Measurements from ENCODE around the gene MLEC. TPM values are rescaled to one million over a fixed set of nuclear protein-coding genes. Genes with fewer than 3 reads are reported as not detected.

Gene MLEC
- total RNA-seq, 1 experiment from 2014 or later = 107 TPM

- no TSS peak for BruUV-seq (replicated peaks)
- no peak for TF ChIP-seq CTCF (IDR thresholded peaks at IDR 0.05; ENCODE audit: unreplicated experiment)
- intact Hi-C loops (cut with micrococcal nuclease) = no loop called here
- Mint-ChIP-seq H3K4me1 (ENCODE audit: insufficient read depth, unreplicated experiment) (no peaks in the 10 kb centered on the region), H3K9me3 (ENCODE audit: unreplicated experiment) (no peaks in the 10 kb centered on the region), H3K4me3 (ENCODE audit: unreplicated experiment) (no peak overlapping the region), H3K27me3 (ENCODE audit: insufficient read depth, unreplicated experiment) (no peaks in the 10 kb centered on the region), H3K27ac (ENCODE audit: low read depth, unreplicated experiment) (no peak overlapping the region), H3K36me3 (ENCODE audit: insufficient read depth, unreplicated experiment) (no peaks in the 10 kb centered on the region)
- ChIA-PET POLR2A (no interaction called here), CTCF (no interaction called here)
- no peak for DNase-seq (ENCODE audit: unreplicated experiment)
Measured at GRCh38 chr12:120662879-120663278, 24.1 kb upstream of the MLEC start.

DNA sequence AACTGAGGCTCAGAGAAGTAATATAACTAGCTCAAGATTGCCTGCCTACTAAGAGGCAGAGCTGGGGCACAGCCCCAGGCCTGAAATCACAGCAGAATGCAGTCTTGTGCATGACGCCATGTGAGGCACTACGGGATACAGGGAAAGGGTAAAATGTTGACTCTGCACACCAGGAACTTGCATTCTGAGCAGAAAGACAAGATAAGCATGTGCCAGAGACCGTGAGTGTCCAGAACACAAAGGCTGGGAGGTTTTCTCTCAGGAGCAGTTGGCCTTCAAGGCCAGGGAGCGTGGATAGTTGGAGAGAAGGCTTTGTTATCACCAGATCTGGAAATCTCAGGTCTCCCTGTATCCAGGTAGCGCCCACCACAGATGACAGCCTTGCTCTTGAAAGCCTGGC, 23.2 kb upstream of the MLEC start:
- Mint-ChIP-seq H3K9me3 (ENCODE audit: unreplicated experiment) (no peaks in the 10 kb centered on the region), H3K36me3 (ENCODE audit: insufficient read depth, unreplicated experiment) (no peaks in the 10 kb centered on the region), H3K27me3 (ENCODE audit: insufficient read depth, unreplicated experiment) (no peaks in the 10 kb centered on the region), H3K4me1 (ENCODE audit: insufficient read depth, unreplicated experiment) (no peaks in the 10 kb centered on the region), H3K4me3 (ENCODE audit: unreplicated experiment) (no peak overlapping the region), H3K27ac (ENCODE audit: low read depth, unreplicated experiment) (no peak overlapping the region)
- intact Hi-C loops (cut with micrococcal nuclease) = no loop called here
- TF ChIP-seq CTCF (IDR thresholded peaks at IDR 0.05; ENCODE audit: unreplicated experiment) = no peak
- POLR2A ChIA-PET = interaction anchor here (0.6 kb wide), 1 partner anchor 11 kb away, joined by 3 read pairs; no protein-coding TSS in a partner anchor
- BruUV-seq (replicated peaks) = no TSS peak
- no peak for DNase-seq (ENCODE audit: unreplicated experiment)
- CTCF ChIA-PET = interaction anchor here (0.8 to 1.4 kb wide), 2 partner anchors 15 to 17 kb away, joined by 3 to 4 read pairs; no protein-coding TSS in a partner anchor

DNA sequence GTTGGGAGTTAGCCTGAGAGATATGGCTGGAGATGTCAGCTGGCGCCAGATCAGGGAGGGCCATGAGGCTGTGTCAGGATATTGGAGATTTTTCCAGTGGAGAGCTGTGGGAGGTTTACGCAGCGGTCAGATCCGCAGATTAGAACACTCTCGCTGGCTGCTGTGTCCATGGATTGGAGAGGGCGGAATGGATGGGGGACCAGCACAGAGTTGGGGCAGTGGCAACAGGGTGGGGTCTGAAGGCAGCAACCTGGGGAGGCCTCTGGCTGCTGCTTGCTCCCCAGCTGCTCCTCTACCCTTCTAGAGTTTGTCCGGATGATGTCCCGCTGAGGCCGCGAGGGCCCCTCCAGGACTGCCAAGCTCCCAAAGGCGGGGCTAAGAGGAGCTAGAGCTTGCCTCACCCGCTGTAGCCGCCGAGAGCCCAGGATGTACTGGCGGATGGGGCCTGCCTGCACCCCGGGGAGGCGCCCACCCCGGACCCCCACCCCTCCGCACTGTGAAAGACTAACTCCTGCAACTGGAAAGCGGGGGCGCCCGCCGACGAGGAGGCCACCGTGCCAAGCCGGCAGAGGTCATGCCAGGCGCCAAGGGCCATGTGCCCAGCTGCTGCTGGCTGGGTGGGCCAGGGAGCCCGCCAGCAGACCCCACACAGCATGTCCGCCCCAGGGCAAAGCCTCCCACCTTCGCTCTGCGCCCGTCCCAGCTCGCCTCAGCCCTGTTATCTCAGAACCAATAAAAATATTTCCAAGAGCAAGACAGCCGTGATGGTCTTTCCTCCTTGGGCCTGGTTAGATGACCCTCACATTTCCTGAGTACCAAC, 20.2 kb upstream of the MLEC start:
- Mint-ChIP-seq H3K27ac (ENCODE audit: low read depth, unreplicated experiment) (no peak overlapping the region), H3K9me3 (ENCODE audit: unreplicated experiment) (no peaks in the 10 kb centered on the region), H3K4me3 (ENCODE audit: unreplicated experiment) (no peak overlapping the region), H3K27me3 (ENCODE audit: insufficient read depth, unreplicated experiment) (no peaks in the 10 kb centered on the region), H3K36me3 (ENCODE audit: insufficient read depth, unreplicated experiment) (no peaks in the 10 kb centered on the region), H3K4me1 (ENCODE audit: insufficient read depth, unreplicated experiment) (no peaks in the 10 kb centered on the region)
- ChIA-PET CTCF (interaction anchor here (0.5 to 7.3 kb wide), 4 partner anchors 18 to 765 kb away, joined by 3 to 64 read pairs (median 4); no protein-coding TSS in a partner anchor), POLR2A (no interaction called here)
- DNase-seq (ENCODE audit: unreplicated experiment) = no peak
- no peak for TF ChIP-seq CTCF (IDR thresholded peaks at IDR 0.05; ENCODE audit: unreplicated experiment)
- intact Hi-C loops (cut with micrococcal nuclease) = no loop called here
- no TSS peak for BruUV-seq (replicated peaks)

GRCh38 chr12:120668091-120668867, 18.7 kb upstream of the MLEC start:
- Mint-ChIP-seq H3K9me3 (ENCODE audit: unreplicated experiment) (no peaks in the 10 kb centered on the region), H3K36me3 (ENCODE audit: insufficient read depth, unreplicated experiment) (no peaks in the 10 kb centered on the region), H3K4me3 (ENCODE audit: unreplicated experiment) (no peak overlapping the region), H3K4me1 (ENCODE audit: insufficient read depth, unreplicated experiment) (no peaks in the 10 kb centered on the region), H3K27me3 (ENCODE audit: insufficient read depth, unreplicated experiment) (no peaks in the 10 kb centered on the region), H3K27ac (ENCODE audit: low read depth, unreplicated experiment) (no peak overlapping the region)
- DNase-seq (ENCODE audit: unreplicated experiment) = no peak
- intact Hi-C loops (cut with micrococcal nuclease) = no loop called here
- POLR2A ChIA-PET = interaction anchor here (0.6 kb wide), 1 partner anchor 46 kb away, joined by 3 read pairs; no protein-coding TSS in a partner anchor
- CTCF ChIA-PET = interaction anchor here (0.6 to 7.3 kb wide), 2 partner anchors 20 to 85 kb away, joined by 3 to 64 read pairs; no protein-coding TSS in a partner anchor
- no peak for TF ChIP-seq CTCF (IDR thresholded peaks at IDR 0.05; ENCODE audit: unreplicated experiment)
- BruUV-seq (replicated peaks) = no TSS peak
